ENCODE measurements around the gene PTGFR.

The PTGFR gene

GRCh38 chr1:78520216-78520615 lies 29.4 kb downstream of the PTGFR start:
- DNase-seq (ENCODE audit: low spot score), result no peak

DNA sequence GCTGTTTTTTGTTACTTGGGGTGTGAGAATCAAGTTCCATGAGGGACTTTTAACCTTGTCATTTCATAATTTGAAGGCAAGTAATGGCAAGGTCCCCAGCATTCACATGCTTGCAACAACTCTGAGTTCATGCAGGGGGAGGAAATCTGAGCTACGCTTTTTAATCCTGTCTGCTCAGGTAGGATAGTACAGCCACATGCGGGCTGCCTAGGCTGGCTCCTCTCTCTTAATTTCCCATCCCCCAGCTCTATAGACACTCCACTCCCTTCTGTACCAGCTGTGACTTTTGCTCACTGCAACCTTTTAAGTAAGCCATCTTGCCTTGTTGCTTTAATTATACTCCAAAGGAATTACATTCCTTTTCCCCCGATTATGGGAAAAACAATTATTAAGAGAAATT lies 30.1 kb downstream of the PTGFR start:
- DNase-seq (ENCODE audit: low spot score), result no peak

DNA sequence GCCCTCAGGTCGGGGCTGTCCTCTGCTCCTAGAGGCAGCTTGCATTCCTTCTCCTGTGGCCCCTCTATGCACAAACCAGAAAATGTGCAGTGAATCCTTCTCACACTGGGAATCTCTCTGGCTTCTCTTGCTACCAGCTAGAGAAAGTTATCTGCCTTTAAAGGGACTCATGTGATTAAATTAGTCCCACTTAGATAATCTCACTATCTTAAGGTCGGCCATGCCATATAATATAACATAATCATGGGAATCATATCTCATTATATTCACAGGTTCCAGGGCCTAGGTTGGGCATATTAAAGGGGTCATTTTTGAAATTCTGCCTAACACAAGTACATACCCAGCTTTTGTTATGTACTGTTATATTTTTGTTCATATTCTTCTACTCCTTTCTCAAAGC lies 31.4 kb downstream of the PTGFR start:
- no peak for DNase-seq (ENCODE audit: low spot score)

DNA sequence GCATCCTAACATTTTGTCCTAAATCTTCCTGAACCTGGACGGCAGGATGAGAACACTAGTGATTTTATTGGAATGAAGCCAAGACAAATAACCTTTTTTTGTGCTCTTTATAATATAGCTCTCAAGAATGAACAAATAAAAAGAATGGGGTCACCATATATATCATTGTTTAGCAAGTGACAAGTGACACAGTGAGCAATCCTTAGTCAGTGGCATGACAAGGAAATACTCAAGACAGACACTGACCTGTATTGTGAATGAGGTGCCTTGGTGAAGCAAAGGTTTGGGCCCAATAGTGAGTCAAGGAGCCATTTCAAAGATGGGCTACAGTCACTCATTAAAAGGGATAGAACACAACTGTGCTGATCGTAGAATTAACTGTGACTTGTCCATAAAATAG lies 35.7 kb downstream of the PTGFR start:
- DNase-seq (ENCODE audit: low spot score), result no peak

DNA sequence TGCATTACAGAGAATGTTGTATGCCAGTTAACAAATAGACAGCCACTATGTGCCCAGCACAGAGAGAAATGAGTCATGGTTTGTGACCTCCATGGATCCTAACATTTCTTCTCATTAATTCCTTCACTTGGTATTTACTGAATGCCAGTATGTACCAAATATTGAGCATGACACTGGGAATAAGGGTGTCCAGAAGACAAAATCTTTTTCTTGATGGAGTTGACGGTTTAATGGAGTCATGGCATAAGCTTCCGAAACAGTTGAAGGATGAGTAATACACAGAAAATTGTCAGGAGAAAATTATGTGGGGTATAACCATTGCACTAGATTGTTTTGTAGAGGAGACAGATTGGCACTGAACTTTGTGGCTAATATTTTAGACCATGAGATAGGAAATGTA lies 36.9 kb downstream of the PTGFR start:
- no peak for DNase-seq (ENCODE audit: low spot score)

DNA sequence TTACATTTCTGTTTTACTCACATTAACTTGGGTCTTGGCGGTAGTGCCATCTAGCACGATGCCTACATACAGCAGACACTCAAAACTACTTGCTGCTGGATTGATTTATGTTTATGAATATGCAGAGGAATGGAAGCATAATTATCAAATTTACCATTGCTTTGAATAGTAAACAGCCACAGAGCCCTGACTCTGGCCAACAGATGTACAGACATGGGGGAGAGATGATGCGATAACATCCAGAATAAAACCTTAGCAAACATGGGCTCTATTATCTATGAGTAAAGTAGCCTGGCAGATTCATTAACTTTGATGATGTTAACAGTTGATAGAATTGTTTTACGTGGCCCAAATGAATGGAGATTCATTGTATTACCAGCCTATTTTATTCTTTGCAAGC lies 42.8 kb downstream of the PTGFR start:
- DNase-seq (ENCODE audit: low spot score), result no peak

GRCh38 chr1:78535286-78535685 lies 44.5 kb downstream of the PTGFR start:
- no peak for DNase-seq (ENCODE audit: low spot score)

- DNase-seq (ENCODE audit: low spot score), result no peak
Observed at GRCh38 chr1:78536427-78536826, 45.7 kb downstream of the PTGFR start.

- DNase-seq (ENCODE audit: low spot score), result no peak
Observed at GRCh38 chr1:78540048-78540447, 49.3 kb downstream of the PTGFR start.

DNA sequence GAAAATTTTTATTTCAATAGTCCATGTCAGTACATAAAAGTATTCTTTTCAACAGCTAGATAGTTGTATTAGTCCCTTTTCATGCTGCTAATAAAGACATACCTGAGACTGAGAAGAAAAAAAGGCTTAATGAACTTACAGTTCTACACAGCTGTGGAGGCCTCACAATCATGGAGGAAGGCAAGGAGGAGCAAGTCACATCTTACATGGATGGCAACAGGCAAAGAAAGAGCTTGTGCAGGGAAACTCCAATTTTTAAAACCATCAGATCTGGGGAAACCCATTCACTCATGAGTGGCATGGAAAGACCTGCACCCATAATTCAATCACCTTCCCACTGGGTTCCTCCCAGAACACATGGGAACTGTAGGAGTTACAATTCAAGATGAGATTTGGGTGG lies 50.7 kb downstream of the PTGFR start:
- no peak for DNase-seq (ENCODE audit: low spot score)

GRCh38 chr1:78543941-78544643 lies 53.3 kb downstream of the PTGFR start:
- DNase-seq (ENCODE audit: low spot score), result no peak

GRCh38 chr1:78547081-78547480 lies 56.3 kb downstream of the PTGFR start:
- no peak for DNase-seq (ENCODE audit: low spot score)

- no peak for DNase-seq (ENCODE audit: low spot score)
Observed at GRCh38 chr1:78549331-78549730, 58.6 kb downstream of the PTGFR start.

GRCh38 chr1:78549891-78550290 lies 59.1 kb downstream of the PTGFR start:
- no peak for DNase-seq (ENCODE audit: low spot score)

- peak; percentile 3 for DNase-seq (ENCODE audit: low spot score)
Observed at GRCh38 chr1:78553859-78554258, 63.1 kb downstream of the PTGFR start.

DNA sequence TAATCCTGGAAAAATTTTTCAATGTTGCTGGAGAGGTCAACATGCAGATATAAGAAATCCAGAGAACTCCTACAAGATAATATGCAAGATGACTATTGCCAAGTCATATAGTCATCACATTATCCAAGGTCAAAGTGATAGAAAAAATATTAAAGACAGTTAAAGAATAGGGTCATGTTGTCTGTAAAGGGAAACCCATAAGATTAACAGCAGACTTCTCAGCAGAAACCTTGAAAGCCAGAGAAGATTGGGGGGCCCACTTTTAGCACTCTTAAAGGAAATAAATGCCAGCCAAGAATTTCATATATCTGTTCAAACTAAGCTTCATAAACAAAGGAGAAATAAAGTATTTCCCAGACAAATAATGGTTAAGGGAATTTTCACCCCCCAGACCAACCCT lies 64.1 kb downstream of the PTGFR start:
- no peak for DNase-seq (ENCODE audit: low spot score)

- no peak for DNase-seq (ENCODE audit: low spot score)
Observed at GRCh38 chr1:78559680-78560079, 68.9 kb downstream of the PTGFR start.

DNA sequence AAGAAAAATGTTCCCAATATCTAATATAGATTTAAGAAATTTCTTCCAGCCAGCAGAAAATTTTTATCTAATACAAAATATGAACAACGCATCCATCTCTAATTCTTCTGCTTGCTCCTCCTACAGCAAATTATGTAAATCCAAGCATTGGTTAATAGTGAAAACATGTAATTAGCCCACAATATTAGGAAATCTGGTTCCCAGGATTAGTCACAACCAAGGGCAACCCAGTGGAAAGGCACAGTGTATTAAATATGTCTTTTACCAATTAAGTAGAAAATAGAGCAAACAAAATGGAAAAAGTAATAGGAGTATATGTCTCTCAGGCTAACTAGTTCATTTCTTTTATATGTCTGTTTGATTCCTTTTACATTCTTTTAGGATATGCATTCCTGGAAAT lies 70.0 kb downstream of the PTGFR start:
- DNase-seq (ENCODE audit: low spot score), result no peak

DNA sequence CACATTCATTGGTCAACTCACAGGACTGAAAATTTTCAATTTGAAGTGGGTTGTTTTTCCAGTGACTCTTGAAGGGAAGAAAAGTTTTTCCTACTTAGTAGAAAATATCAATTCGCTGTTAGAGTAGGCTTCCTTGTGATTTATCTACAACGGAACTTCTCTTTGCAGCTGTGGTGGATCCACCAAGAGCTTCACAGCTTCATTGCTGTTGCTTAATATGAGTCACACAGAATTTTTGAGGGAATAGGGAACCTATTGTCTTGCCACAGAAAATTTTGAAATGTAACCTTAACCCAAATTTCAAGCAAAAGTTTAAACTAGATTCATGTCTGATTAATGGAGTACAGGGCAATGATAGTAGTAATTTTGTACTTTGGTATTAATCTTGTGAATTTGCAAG lies 71.1 kb downstream of the PTGFR start:
- DNase-seq (ENCODE audit: low spot score), result no peak

DNA sequence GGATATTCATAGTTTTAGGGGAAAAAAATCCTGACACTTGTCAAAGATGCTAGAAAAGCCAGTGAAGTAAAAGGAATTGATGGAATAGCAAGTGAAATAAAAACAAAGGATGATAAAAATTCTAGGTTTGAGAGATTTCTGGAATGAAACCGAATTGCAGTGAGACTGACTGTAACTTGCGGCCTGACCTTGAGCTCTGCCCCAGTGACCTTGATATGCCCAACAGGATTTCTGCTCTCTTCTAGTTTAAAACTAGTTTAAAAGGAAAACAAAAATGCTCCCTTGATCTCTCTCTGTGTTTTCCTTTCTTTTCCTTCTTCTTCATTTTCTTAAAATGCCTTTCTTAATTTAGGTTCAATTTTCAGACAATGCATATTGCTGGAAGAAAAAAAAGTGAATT lies 74.6 kb downstream of the PTGFR start:
- no peak for DNase-seq (ENCODE audit: low spot score)

DNA sequence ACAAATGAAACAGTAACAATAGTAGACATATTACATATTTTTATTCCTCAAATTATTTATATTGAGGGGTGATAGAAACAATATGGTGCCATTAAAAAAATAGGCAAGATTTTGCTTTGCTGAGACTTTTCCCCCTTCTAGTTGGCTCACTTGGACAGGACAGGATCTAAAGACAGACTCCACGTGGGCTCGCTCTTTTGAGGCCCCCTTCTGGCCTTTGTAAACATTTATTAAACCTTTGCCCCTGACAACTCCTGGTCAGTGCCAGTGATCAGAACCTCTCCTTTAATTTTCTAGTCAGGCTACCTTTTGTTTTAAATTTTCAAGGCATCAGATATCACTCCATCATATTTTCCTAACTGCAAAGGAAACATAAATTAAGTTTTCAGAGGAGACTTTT lies 79.8 kb downstream of the PTGFR start:
- peak; percentile 1 for DNase-seq (ENCODE audit: low spot score)

- no peak for DNase-seq (ENCODE audit: low spot score)
Observed at GRCh38 chr1:78577257-78578100, 86.7 kb downstream of the PTGFR start.

GRCh38 chr1:78586572-78586971 lies 95.8 kb downstream of the PTGFR start:
- no peak for DNase-seq (ENCODE audit: low spot score)

GRCh38 chr1:78587211-78587610 lies 96.4 kb downstream of the PTGFR start:
- no peak for DNase-seq (ENCODE audit: low spot score)
